H9 (cell line): ENCODE data around the gene LRRFIP1. TPM values are rescaled to one million over a fixed set of nuclear protein-coding genes. Genes with fewer than 3 reads are reported as not detected.

Source experiments
- DNase-seq: peaks from one replicate; pipeline ENCODE4 v3.0.0-alpha.2; 2017
- H2AFZ ChIP-seq: one replicate; pipeline ENCODE4 v1.6.1; 2013; ENCODE audit warnings: mild to moderate bottlenecking, low read length, control low read depth, moderate library complexity
- H2AK5ac ChIP-seq: 2 replicates; pipeline ENCODE4 v1.6.1; 2013; ENCODE audit warnings: low read length, control low read depth, mixed read lengths; ENCODE audit not compliant: insufficient read length
- H2BK120ac ChIP-seq: one replicate; pipeline ENCODE4 v1.6.1; 2013; ENCODE audit warnings: low read depth, mild to moderate bottlenecking, low read length, control low read depth, inconsistent platforms; ENCODE audit not compliant: poor library complexity, severe bottlenecking
- H2BK12ac ChIP-seq: 2 replicates; pipeline ENCODE4 v1.6.1; 2013; ENCODE audit warnings: low read length, control low read depth, mixed read lengths, low read depth; ENCODE audit not compliant: insufficient read length
- H2BK15ac ChIP-seq: 2 replicates; pipeline ENCODE4 v1.6.1; 2013; ENCODE audit warnings: low read depth, low read length, control low read depth
- H2BK20ac ChIP-seq: one replicate; pipeline ENCODE4 v1.6.1; 2013; ENCODE audit warnings: low read depth, mild to moderate bottlenecking, low read length, control low read depth, inconsistent platforms; ENCODE audit not compliant: poor library complexity, severe bottlenecking
- H2BK5ac ChIP-seq: 2 replicates; pipeline ENCODE4 v1.6.1; 2013; ENCODE audit warnings: low read length, control low read depth, mixed read lengths; ENCODE audit not compliant: insufficient read length
- H3K14ac ChIP-seq: 2 replicates; pipeline ENCODE4 v1.6.1; 2013; ENCODE audit warnings: low read length, control low read depth; ENCODE audit not compliant: insufficient read depth
- H3K18ac ChIP-seq: 2 replicates; pipeline ENCODE4 v1.6.1; 2013; ENCODE audit warnings: low read depth, mild to moderate bottlenecking, mixed read lengths, low read length, control low read depth; ENCODE audit not compliant: insufficient read length
- H3K23ac ChIP-seq: 2 replicates; pipeline ENCODE4 v1.6.1; 2013; ENCODE audit warnings: low read length, control low read depth, mixed read lengths, low read depth; ENCODE audit not compliant: insufficient read length
- H3K23me2 ChIP-seq: 2 replicates; pipeline ENCODE4 v1.6.1; 2013; ENCODE audit warnings: low read depth, mild to moderate bottlenecking, mixed read lengths, low read length, control low read depth; ENCODE audit not compliant: insufficient read length, poor library complexity, severe bottlenecking
- H3K27ac ChIP-seq: 2 replicates; pipeline ENCODE4 v1.5.1; 2013; ENCODE audit warnings: low read length, control low read depth, mixed read lengths, low read depth; ENCODE audit not compliant: insufficient read length
- H3K27me3 ChIP-seq: 2 replicates; pipeline ENCODE4 v1.6.1; 2013; ENCODE audit warnings: low read length, control low read depth, inconsistent platforms; ENCODE audit not compliant: insufficient read depth
- H3K4ac ChIP-seq: 2 replicates; pipeline ENCODE4 v1.6.1; 2013; ENCODE audit warnings: low read depth, mild to moderate bottlenecking, control low read depth, inconsistent platforms, low read length, moderate library complexity
- H3K4me1 ChIP-seq: 2 replicates; pipeline ENCODE4 v1.6.1; 2013; ENCODE audit warnings: low read length, control low read depth, inconsistent platforms; ENCODE audit not compliant: insufficient read depth
- H3K4me2 ChIP-seq: 2 replicates; pipeline ENCODE4 v1.6.1; 2013; ENCODE audit warnings: low read length, control low read depth, mixed read lengths; ENCODE audit not compliant: insufficient read length, insufficient read depth
- H3K56ac ChIP-seq: 2 replicates; pipeline ENCODE4 v1.6.1; 2013; ENCODE audit warnings: low read depth, mild to moderate bottlenecking, mixed read lengths, low read length, control low read depth; ENCODE audit not compliant: insufficient read length
- H3K79me1 ChIP-seq: 2 replicates; pipeline ENCODE4 v1.6.1; 2013; ENCODE audit warnings: low read depth, mild to moderate bottlenecking, moderate library complexity, low read length, control low read depth, inconsistent platforms; ENCODE audit not compliant: insufficient read depth, poor library complexity, severe bottlenecking
- H3K79me2 ChIP-seq: 2 replicates; pipeline ENCODE4 v1.6.1; 2013; ENCODE audit warnings: low read length, control low read depth, inconsistent platforms; ENCODE audit not compliant: insufficient read depth
- H3K9ac ChIP-seq: 2 replicates; pipeline ENCODE4 v1.6.1; 2013; ENCODE audit warnings: low read length, control low read depth, mixed read lengths; ENCODE audit not compliant: insufficient read length; ENCODE audit errors: extremely low read depth
- H3K9me3 ChIP-seq: one replicate; pipeline ENCODE4 v1.6.1; 2013; ENCODE audit warnings: low read depth, low read length, inconsistent platforms; ENCODE audit not compliant: control insufficient read depth
- H3T11ph ChIP-seq: one replicate; pipeline ENCODE4 v1.6.1; 2013; ENCODE audit warnings: mild to moderate bottlenecking, low read length, control low read depth, inconsistent platforms
- H4K20me1 ChIP-seq: one replicate; pipeline ENCODE4 v1.6.1; 2013; ENCODE audit not compliant: control insufficient read depth, insufficient read length, insufficient read depth
- H4K5ac ChIP-seq: 2 replicates; pipeline ENCODE4 v1.6.1; 2013; ENCODE audit warnings: low read depth, mild to moderate bottlenecking, mixed read lengths, low read length, control low read depth; ENCODE audit not compliant: insufficient read length
- H4K8ac ChIP-seq: replicated peaks from 2 replicates; pipeline ENCODE4 v1.6.1; 2013; ENCODE audit warnings: low read length, control low read depth, mixed read lengths, low read depth; ENCODE audit not compliant: insufficient read length
- H4K91ac ChIP-seq: 2 replicates; pipeline ENCODE4 v1.6.1; 2013; ENCODE audit warnings: low read depth, mild to moderate bottlenecking, moderate library complexity, mixed read lengths, low read length, control low read depth; ENCODE audit not compliant: insufficient read length
- H3K27ac Mint-ChIP-seq, 3 experiments: 2 replicates in 2 of 3; 3 replicates in 1 of 3; pipeline ENCODE4 v1.8.0; 2020 to 2021; ENCODE audit warnings: mixed read lengths in 3 of 3, mild to moderate bottlenecking in 1 of 3, moderate library complexity in 1 of 3
- H3K27me3 Mint-ChIP-seq: 2 replicates; pipeline ENCODE4 v1.8.0; 2021; ENCODE audit warnings: low read depth, mild to moderate bottlenecking, moderate library complexity, mixed read lengths
- H3K36me3 Mint-ChIP-seq, 3 experiments: 2 replicates in 2 of 3; 3 replicates in 1 of 3; pipeline ENCODE4 v1.8.0; 2020 to 2021; ENCODE audit warnings: low read depth in 3 of 3, mixed read lengths in 3 of 3; ENCODE audit not compliant: insufficient read depth in 1 of 3
- H3K4me1 Mint-ChIP-seq, 2 experiments: 2 replicates each; pipeline ENCODE4 v1.8.0; 2020; ENCODE audit warnings: mixed read lengths in 2 of 2
- H3K4me3 Mint-ChIP-seq, 2 experiments: 2 replicates in 1 of 2; 3 replicates in 1 of 2; pipeline ENCODE4 v1.8.0; 2020 to 2021; ENCODE audit warnings: mild to moderate bottlenecking in 2 of 2, mixed read lengths in 2 of 2, moderate library complexity in 1 of 2
- H3K9me3 Mint-ChIP-seq, 2 experiments: 2 replicates in 1 of 2; 3 replicates in 1 of 2; pipeline ENCODE4 v1.8.0; 2020; ENCODE audit warnings: mild to moderate bottlenecking in 2 of 2, mixed read lengths in 2 of 2, moderate library complexity in 1 of 2
- total RNA-seq: library from RNA; stranded (reverse); gene quantifications from 2 replicates; pipeline ENCODE4 v1.2.1, GENCODE V29; 2021
- TF ChIP-seq, protein P1 (sequence below): fragments of 200-600 bp; sonication (generic); conservative IDR thresholded peaks from 3 replicates; pipeline ENCODE4 v1.8.0; 2021; ENCODE audit warnings: antibody characterized with exemption, mild to moderate bottlenecking

LRRFIP1 gene
- total RNA-seq, 1 experiment from 2014 or later = 38.5 TPM

DNA sequence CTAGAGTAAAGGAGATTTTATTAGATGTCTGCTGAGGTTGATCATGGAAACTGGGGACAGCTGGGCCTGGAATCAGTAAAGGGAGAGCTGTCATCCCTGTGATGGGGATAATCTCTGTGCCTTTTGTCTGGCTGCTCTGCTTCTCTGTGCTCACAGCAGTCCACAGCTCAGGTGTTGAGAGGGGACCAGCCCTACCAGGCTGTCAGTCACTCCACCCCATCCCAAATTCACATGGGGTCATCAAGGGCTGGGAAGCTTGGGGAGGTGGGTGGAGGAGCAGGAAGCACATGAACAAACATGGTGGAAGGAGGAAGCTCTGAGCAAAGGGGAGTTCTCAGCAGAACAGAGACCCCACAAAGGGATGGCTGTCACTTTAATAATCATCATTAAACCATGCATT is 13.7 kb upstream of the LRRFIP1 start:
- Mint-ChIP-seq H3K9me3 (peaks cover under 1 to 10% of the 10 kb centered on the region in 2 experiments; a peak in 4 of 5 replicates), H3K4me1 (peaks cover 57 to 68% of the 10 kb centered on the region in 2 experiments), H3K4me3 (peak overlapping the region in 1 of 2 experiments; percentile 56; a peak in 1 of 5 replicates), H3K36me3 (peaks cover 3 to 4% (median 3%) of the 10 kb centered on the region in 3 experiments; a peak in 6 of 7 replicates), H3K27me3 (no peaks in the 10 kb centered on the region; the same call in none of the 2 replicates), H3K27ac (peak overlapping the region; percentile 81 to 97 (median 91))
- Histone ChIP-seq H3K4ac (no peak overlapping the region; the same call in 1 of the 2 replicates), H3K56ac (no peak overlapping the region), H2BK5ac (no peak overlapping the region), H3K79me2 (no peaks in the 10 kb centered on the region), H3T11ph (no peak overlapping the region), H3K27ac (peak overlapping the region; percentile 54), H3K27me3 (no peaks in the 10 kb centered on the region), H2BK12ac (peak overlapping the region; percentile 83), H4K8ac (no peak overlapping the region), H3K18ac (peak overlapping the region; percentile 58), H4K5ac (no peak overlapping the region), H2BK20ac (peak overlapping the region; percentile 33), H2BK120ac (peak overlapping the region; percentile 3), H3K14ac (peak overlapping the region; percentile 50; the same call in 1 of the 2 replicates), H3K9ac (no peak overlapping the region), H3K4me1 (peaks cover 26% of the 10 kb centered on the region), H3K9me3 (no peaks in the 10 kb centered on the region), H3K23ac (no peak overlapping the region), H2BK15ac (no peak overlapping the region), H4K20me1 (no peaks in the 10 kb centered on the region), H3K23me2 (no peaks in the 10 kb centered on the region), H2AK5ac (peak overlapping the region; percentile 28), H4K91ac (peak overlapping the region; percentile 60), H2AFZ (no peak overlapping the region), H3K79me1 (no peaks in the 10 kb centered on the region), H3K4me2 (no peak overlapping the region)
- TF ChIP-seq, protein P1, sequence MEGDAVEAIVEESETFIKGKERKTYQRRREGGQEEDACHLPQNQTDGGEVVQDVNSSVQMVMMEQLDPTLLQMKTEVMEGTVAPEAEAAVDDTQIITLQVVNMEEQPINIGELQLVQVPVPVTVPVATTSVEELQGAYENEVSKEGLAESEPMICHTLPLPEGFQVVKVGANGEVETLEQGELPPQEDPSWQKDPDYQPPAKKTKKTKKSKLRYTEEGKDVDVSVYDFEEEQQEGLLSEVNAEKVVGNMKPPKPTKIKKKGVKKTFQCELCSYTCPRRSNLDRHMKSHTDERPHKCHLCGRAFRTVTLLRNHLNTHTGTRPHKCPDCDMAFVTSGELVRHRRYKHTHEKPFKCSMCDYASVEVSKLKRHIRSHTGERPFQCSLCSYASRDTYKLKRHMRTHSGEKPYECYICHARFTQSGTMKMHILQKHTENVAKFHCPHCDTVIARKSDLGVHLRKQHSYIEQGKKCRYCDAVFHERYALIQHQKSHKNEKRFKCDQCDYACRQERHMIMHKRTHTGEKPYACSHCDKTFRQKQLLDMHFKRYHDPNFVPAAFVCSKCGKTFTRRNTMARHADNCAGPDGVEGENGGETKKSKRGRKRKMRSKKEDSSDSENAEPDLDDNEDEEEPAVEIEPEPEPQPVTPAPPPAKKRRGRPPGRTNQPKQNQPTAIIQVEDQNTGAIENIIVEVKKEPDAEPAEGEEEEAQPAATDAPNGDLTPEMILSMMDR = no peak
- peak; percentile 44 for DNase-seq
